GF-D8 (cell line): ENCODE results near the gene TAOK1.

Experiments used
- DNase-seq: peaks from one replicate; lab custom pipeline; 2025; lab: John Stamatoyannopoulos, UW

The TAOK1 gene

GRCh38 chr17:29379084-29379991 lies 10.8 kb upstream of the TAOK1 start:
- DNase-seq = no peak

DNA sequence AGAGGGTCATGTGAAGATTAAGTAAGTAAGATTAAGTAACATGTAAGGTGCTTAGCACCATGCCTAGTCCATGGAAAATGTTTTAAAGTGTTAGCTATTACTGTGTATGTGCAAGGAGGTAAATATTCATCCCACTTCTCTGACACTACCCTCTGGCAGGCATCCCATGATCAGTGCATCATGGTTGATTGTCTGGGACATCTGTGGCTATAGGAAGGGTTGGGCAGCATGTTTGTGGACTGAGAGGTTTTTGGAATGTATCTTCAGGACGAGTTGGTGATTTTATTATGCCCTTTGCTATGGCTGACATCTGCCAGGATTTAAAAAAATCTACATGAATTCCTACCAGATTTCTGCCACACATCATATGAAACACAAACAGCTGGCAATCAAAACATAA lies 6.5 kb upstream of the TAOK1 start:
- DNase-seq = no peak

GRCh38 chr17:29384901-29385300 lies 5.3 kb upstream of the TAOK1 start:
- no peak for DNase-seq

GRCh38 chr17:29386760-29387159 lies 3.4 kb upstream of the TAOK1 start:
- DNase-seq = no peak

DNA sequence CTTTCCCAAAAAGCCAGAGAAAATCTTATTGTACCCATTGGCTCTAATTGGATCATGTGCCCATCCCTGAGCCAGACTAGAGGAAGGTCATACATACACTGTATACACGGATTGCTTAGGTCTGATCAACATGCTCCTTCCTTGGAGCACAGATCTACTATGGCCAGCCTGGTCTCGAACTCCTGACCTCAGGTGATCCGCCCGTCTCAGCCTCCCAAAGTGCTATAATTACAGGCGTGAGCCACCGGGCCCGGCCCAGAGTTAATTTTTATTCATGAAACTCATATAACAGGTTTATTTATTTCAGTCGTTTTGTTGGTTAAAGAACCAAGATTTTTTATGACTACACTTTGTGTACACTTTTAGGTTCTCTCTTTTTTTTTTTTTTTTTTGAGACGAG lies 1.2 kb upstream of the TAOK1 start:
- DNase-seq = no peak

DNA sequence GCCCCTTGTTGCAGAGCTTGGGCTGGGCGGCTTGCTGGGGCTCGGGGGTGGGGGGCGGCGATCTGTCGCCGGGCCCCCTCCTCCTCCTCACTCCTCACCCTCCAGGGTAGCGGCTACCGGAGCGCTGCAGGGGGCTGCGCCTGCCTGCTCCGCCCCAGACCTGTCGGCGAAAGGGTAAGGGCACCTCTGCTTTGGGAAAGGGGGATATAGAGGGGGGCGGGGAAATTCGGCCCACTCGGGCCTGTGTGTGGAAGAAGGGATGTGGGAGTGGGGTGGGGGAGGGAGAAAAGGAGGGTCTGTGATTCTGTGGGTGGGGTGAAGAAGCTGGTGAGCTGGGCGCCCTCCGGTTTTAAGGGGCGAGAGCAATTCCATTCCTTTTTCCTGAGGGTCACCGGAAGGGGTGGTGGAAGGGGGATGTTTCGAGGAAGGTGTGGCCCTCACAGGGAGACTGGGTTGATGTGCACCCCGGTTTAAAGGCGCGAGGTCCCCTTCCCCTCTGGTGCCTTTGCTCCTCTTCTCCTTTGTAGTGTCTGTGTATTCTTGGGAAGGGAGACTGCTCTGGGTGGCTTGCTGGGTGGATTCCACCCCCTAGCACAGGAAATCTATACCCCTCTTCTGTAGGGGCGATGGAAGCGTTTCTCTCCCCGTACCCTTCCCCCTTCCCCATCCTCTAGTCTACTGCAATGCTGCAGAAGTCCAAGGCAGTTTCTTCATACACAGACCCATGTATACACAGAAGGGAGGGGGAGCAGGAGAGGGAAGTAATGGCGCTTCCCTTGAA lies 878 bp downstream of the TAOK1 start:
- DNase-seq = peak; percentile 10

DNA sequence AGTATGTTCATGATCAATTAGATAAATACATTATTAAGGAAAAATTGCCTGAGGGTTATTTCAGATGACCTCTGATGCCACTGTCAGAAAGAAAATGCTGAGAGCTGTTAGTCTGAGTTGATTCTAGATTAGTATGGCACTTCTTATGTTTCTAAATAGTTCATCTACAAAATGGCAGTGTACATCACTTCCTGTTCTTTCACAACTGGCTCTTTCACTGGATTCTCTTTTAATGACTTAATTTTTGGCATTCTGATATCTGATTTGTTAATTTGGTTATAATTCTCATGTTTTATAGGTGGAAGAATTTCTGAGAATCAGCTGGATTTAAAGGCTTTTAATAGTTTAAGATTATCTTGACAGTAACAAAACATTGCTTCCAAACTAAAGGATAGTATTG lies 3.3 kb downstream of the TAOK1 start:
- no peak for DNase-seq

GRCh38 chr17:29394761-29395160 lies 4.6 kb downstream of the TAOK1 start:
- DNase-seq = no peak

GRCh38 chr17:29396066-29396465 lies 5.9 kb downstream of the TAOK1 start:
- DNase-seq = no peak

- no peak for DNase-seq
Observed at GRCh38 chr17:29399634-29400033, 9.5 kb downstream of the TAOK1 start.

DNA sequence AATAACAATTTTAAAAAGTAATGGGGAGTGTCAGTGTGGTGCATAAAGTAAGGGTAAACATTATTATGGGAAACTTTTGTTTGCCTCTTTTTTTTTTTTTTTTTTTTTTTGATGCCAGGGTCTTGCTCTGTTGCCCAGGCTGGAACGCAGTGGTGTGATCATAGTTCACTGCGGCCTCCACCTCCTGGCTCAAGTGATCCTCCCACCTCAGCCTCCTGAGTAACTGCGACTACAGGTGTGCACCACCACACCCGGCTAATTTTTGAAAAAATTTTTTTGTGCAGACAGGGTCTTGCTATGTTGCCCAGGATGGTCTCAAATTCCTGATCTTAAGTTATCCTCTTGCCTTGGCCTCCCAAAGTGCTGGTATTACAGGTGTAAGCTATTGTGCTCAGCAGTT lies 10.7 kb downstream of the TAOK1 start:
- DNase-seq = no peak

DNA sequence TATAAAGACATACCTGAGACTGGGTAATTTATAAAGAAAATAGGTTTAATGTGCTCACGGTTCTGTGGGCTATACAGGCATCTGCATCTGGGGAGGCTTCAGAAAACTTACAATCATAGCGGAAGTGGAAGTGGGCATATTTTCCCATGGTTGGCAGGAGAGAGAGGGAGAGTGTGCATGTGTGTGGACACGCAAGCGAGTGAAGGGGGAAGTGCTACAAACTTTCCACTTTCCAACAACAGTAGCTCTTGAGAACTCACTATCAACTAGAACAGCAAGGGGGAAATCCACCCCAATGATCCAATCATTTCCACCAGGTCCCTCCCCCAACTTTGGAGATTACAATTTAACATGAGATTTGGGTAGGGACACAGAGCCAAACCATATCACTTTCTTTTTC lies 11.1 kb downstream of the TAOK1 start:
- no peak for DNase-seq

- DNase-seq = no peak
Observed at GRCh38 chr17:29407856-29408255, 17.7 kb downstream of the TAOK1 start.

- no peak for DNase-seq
Observed at GRCh38 chr17:29409963-29410362, 19.8 kb downstream of the TAOK1 start.

DNA sequence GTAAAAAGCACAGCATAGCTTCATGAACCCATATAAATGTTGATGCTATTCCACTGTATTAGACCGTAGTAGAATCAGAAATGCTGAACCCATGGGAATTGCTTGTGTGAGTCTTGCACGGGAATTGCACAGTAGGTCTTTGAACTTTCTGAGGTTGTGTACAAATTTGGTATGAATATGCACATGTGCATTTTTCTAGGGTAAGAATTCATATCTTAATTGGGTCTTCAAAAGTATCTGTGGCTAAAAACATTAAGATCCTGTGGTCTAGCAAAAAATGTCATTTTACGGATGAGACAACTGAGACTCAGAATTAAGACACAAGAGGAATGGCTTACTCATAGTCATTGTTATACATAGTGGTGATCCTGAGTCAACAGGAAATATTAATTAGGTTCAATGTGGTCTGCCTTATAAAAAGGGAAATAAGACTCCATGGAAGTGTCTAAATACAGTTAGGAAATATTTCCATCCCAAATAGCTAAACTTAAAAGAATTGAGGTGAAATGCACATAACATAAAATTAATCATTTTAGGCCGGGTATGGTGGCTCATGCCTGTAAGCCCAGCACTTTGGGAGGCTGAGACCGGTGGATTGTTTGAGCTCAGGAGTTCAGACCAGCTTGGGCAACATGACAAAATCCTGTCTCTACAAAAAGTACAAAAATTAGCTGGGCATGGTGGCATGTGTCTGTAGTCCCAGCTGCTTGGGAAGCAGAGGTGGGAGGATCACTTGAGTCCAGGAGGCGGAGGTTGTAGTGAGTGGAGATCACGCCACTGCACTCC lies 22.8 kb downstream of the TAOK1 start:
- DNase-seq = no peak

GRCh38 chr17:29420128-29420527 lies 30.0 kb downstream of the TAOK1 start:
- no peak for DNase-seq

DNA sequence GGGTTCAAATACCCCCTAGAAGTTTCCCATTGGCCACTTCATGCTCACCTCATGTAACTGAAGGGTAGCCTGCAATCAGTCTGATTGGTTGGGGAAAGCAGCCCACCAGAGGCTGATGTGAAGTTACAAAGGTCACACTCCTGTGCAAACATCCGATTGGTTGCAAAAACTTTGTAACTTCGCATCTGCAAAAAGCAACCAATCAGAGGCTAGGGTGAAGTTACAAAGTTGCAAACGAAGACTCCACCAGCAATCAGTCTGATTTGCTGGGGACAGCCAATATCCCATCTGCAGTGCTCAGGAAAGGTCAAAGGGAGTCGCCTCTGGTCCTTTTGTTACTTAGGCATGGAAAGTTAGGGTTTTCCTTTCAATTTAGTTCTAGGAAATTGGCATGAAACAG lies 40.1 kb downstream of the TAOK1 start:
- no peak for DNase-seq

GRCh38 chr17:29433541-29433940 lies 43.4 kb downstream of the TAOK1 start:
- DNase-seq = no peak

GRCh38 chr17:29434550-29434949 lies 44.4 kb downstream of the TAOK1 start:
- no peak for DNase-seq

DNA sequence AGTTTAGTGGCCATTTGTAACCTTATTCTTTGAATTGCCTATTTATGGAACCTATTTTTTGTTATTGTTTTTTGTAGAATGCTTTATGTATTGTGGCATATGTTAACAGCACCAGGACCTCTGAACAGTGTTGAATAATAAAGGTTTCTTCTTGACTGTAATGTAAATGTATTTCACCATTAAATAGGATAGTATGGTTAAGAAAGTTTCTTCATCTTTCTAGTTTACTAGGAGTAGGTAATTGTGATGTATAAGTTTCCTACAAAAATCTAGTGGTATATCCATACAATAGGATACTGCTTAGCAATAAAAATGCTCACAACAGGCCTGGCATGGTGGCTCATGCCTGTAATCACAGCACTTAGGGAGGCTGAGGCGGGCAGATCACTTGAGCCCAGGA lies 52.3 kb downstream of the TAOK1 start:
- no peak for DNase-seq

- no peak for DNase-seq
Observed at GRCh38 chr17:29443041-29443739, 53.0 kb downstream of the TAOK1 start.

- DNase-seq = no peak
Observed at GRCh38 chr17:29444589-29444988, 54.4 kb downstream of the TAOK1 start.
